HG03039 (cell line): ENCODE data around the gene NLGN2.

Experiments used
- ATAC-seq: cut with Tn5 transposase; IDR thresholded peaks from one replicate; pipeline ENCODE4 v1.9.1; 2021; ENCODE audit warnings: mild to moderate bottlenecking, moderate library complexity; ENCODE audit not compliant: unreplicated experiment

NLGN2 gene

GRCh38 chr17:7411427-7411750, 3.7 kb downstream of the NLGN2 start:
- ATAC-seq = no peak

GRCh38 chr17:7413346-7413985, 5.8 kb downstream of the NLGN2 start:
- ATAC-seq = no peak

GRCh38 chr17:7414837-7415236, 7.2 kb downstream of the NLGN2 start:
- no peak for ATAC-seq

GRCh38 chr17:7415784-7416183, 8.1 kb downstream of the NLGN2 start:
- ATAC-seq = no peak

GRCh38 chr17:7416323-7416722, 8.7 kb downstream of the NLGN2 start:
- ATAC-seq = no peak

- no peak for ATAC-seq
Measured at GRCh38 chr17:7417056-7417655, 9.5 kb downstream of the NLGN2 start.

- ATAC-seq = no peak
Measured at GRCh38 chr17:7418472-7419152, 11.0 kb downstream of the NLGN2 start.

- ATAC-seq = no peak
Measured at GRCh38 chr17:7419819-7420610, 12.4 kb downstream of the NLGN2 start, which contains the start of gene SPEM1. Gene SPEM1 (plus strand): TSS chr17:7420324. CDS start chr17:7420385, 61 bp downstream.

- no peak for ATAC-seq
Measured at GRCh38 chr17:7421186-7421585, 13.5 kb downstream of the NLGN2 start.

- ATAC-seq = no peak
Measured at GRCh38 chr17:7423679-7424078, 16.0 kb downstream of the NLGN2 start.

GRCh38 chr17:7425316-7425715, 17.7 kb downstream of the NLGN2 start, which contains the start of gene SPEM2:
Gene SPEM2 (plus strand): TSS chr17:7425616. CDS start chr17:7425689, 73 bp downstream.
- ATAC-seq = no peak

GRCh38 chr17:7425756-7426155, 18.1 kb downstream of the NLGN2 start:
- no peak for ATAC-seq

- ATAC-seq = no peak
Measured at GRCh38 chr17:7426203-7426863, 18.7 kb downstream of the NLGN2 start.

GRCh38 chr17:7426896-7427489, 19.3 kb downstream of the NLGN2 start:
- no peak for ATAC-seq

- ATAC-seq = no peak
Measured at GRCh38 chr17:7427549-7427948, 19.9 kb downstream of the NLGN2 start.

- no peak for ATAC-seq
Measured at GRCh38 chr17:7428557-7428956, 20.9 kb downstream of the NLGN2 start, which contains the start of gene SPEM3. Gene SPEM3 (plus strand): TSS chr17:7428857. CDS start chr17:7428903, 46 bp downstream.

GRCh38 chr17:7429722-7430121, 22.1 kb downstream of the NLGN2 start:
- ATAC-seq = no peak

GRCh38 chr17:7431231-7431630, 23.6 kb downstream of the NLGN2 start:
- no peak for ATAC-seq

- ATAC-seq = no peak
Measured at GRCh38 chr17:7432296-7432695, 24.7 kb downstream of the NLGN2 start.
